GM06990 (cell line): ENCODE results near the gene SUGCT.

Experiments
- DNase-seq: peaks from one replicate; pipeline ENCODE4 v3.0.0-alpha.2; 2011; ENCODE audit not compliant: insufficient read length; ENCODE audit errors: extremely low read depth
- H3K27me3 ChIP-seq: replicated peaks from 2 replicates; pipeline ENCODE4 v1.6.0; 2011; ENCODE audit warnings: low read length; ENCODE audit not compliant: control insufficient read depth, insufficient read depth
- H3K36me3 ChIP-seq: 2 replicates; pipeline ENCODE4 v1.5.1; 2011; ENCODE audit warnings: low read length; ENCODE audit not compliant: control insufficient read depth, insufficient read depth
- H3K4me3 ChIP-seq: replicated peaks from 2 replicates; pipeline ENCODE4 v1.5.1; 2011; ENCODE audit warnings: low read depth, mild to moderate bottlenecking, control low read depth, low read length
- CTCF ChIP-seq: IDR thresholded peaks from 2 replicates; pipeline ENCODE4 v1.5.1; 2011; ENCODE audit warnings: low read length, control low read depth, mild to moderate bottlenecking, inconsistent platforms; ENCODE audit not compliant: insufficient read depth, poor library complexity, severe bottlenecking

SUGCT gene

GRCh38 chr7:40526951-40527715 lies 392.3 kb downstream of the SUGCT start:
- H3K4me3 ChIP-seq = no peak overlapping the region
- DNase-seq = no peak
- no peaks in the 10 kb centered on the region for H3K27me3 ChIP-seq
- no peaks in the 10 kb centered on the region for H3K36me3 ChIP-seq
- TF ChIP-seq CTCF = no peak

GRCh38 chr7:40527723-40528122 lies 392.9 kb downstream of the SUGCT start:
- Histone ChIP-seq H3K36me3 (no peaks in the 10 kb centered on the region), H3K27me3 (no peaks in the 10 kb centered on the region), H3K4me3 (no peak overlapping the region)
- no peak for TF ChIP-seq CTCF
- DNase-seq = no peak

GRCh38 chr7:40530292-40530691 lies 395.5 kb downstream of the SUGCT start:
- DNase-seq = no peak
- no peak overlapping the region for H3K4me3 ChIP-seq
- TF ChIP-seq CTCF = no peak
- no peaks in the 10 kb centered on the region for H3K36me3 ChIP-seq
- H3K27me3 ChIP-seq = no peaks in the 10 kb centered on the region

- H3K27me3 ChIP-seq = no peaks in the 10 kb centered on the region
- no peak overlapping the region for H3K4me3 ChIP-seq
- no peak for DNase-seq
- no peak for TF ChIP-seq CTCF
- no peaks in the 10 kb centered on the region for H3K36me3 ChIP-seq
Measured at GRCh38 chr7:40531956-40532355, 397.2 kb downstream of the SUGCT start.

GRCh38 chr7:40535678-40536077 lies 400.9 kb downstream of the SUGCT start:
- Histone ChIP-seq H3K36me3 (no peaks in the 10 kb centered on the region), H3K4me3 (no peak overlapping the region), H3K27me3 (no peaks in the 10 kb centered on the region)
- DNase-seq = no peak
- TF ChIP-seq CTCF = no peak

- H3K27me3 ChIP-seq = no peaks in the 10 kb centered on the region
- TF ChIP-seq CTCF = no peak
- H3K36me3 ChIP-seq = no peaks in the 10 kb centered on the region
- DNase-seq = no peak
- no peak overlapping the region for H3K4me3 ChIP-seq
Measured at GRCh38 chr7:40536421-40536820, 401.6 kb downstream of the SUGCT start.
